Epidermal melanocyte (primary cell): ENCODE data around the gene SS18L1.
"Not testable (repeated sequence)": the region's sequence is repeated elsewhere in the genome, so short reads cannot be mapped to it uniquely, and the experiment has no call there.

ENCODE experiments used
- DNase-seq: peaks from one replicate; pipeline ENCODE4 v3.0.0; 2011; ENCODE audit warnings: low spot score; ENCODE audit not compliant: insufficient read length

Gene SS18L1

DNA sequence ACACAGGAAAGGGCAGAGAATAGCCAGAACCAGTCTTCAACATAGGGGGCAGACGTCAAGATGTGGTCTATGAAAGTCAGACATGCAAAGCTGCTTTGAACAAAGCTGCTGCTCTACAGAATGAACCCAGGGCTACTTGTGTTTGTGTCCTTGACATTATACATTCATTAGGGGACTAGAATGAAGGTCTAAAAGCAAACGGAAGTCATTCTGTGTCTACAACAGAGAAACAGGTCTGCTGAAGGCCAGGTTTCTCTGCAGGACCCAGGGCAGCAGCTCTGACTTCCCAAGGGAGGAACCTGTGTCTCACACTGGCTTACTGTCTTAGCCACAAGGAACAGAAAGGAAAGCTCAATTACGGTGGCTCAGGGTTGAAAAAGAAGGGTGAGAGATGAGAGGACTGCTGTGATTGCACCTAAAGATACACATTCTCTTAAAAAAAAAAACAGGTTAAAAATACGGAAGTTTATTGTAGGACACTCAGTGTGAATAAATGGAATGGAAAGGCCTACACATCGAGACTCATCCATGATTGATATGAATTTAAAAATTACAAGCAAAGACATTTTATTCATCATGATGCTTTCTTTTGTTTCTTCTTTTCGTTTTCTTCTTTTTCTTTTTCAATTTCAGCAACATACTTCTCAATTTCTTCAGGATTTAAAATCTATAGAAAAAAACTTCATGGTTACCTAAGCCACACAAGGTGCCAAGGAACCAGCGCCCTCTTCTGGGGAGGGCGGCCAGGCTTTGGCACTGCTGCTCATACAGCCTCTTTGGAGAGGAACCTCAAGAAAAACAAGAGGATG lies 7.1 kb upstream of the SS18L1 start:
- DNase-seq, result no peak

DNA sequence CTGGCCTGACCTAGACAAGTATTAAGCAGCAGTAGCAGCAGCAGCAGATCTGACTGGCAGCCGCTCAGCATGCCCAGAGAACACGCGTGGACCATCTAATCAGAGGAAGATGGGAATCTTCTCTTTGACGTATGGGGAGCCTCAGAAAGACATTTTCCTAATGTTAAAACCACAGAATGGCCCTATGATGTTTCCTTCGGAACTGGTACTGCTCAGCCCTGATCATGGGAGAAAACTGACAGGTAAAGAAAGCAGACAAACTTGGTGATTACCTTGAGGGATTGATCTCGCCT lies 6.5 kb upstream of the SS18L1 start:
- no peak for DNase-seq

DNA sequence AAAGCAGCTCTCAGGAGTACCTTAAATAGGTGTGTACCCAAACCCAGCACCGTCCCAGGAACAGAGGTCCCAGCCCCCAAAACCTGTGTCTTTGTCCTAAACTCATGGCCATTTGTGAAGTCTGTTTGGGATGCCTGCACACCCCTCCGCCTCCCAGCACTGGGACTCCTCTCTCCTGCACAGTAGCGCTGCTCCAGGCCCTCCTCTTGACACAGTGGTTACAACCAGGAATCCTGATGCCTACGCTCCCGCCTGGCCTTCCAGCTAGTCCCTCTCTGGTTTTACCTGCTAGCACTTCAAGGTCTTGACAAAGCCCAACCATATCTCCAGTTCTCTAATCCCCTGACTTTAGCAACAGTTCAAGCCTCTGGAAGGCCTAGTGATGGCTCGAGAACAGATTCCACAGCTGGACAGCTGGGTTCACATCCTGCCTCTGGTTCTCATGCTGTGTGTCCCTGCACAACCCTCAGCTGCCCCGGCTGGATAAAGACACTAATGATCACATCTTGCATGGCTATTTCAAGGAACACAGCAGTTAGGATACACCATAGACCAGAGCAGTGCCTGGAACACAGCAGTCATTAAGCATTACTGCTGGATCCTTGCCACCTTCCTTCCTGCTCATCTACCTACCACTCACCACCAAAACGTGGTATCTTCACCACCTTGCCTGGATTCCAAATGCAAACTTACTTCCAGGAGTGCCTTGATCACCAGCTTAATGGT lies 5.9 kb upstream of the SS18L1 start:
- no peak for DNase-seq

DNA sequence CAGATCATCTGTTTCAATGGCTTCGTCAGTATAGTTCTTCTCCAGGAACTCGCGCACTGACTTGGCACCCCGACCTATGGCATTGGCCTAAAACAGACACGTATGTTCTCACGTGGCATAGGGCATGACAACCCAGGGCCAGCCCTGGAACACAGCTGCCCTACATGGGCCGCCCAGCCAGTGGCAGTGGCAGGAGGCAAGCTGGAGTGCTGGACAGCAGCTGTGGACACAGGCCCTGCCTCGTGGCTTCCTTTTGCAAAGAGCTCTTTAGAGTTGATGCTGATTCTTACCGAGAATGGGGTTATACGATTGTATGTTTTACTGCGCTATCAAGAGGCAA lies 5.4 kb upstream of the SS18L1 start:
- no peak for DNase-seq

GRCh38 chr20:62138912-62139311 lies 4.7 kb upstream of the SS18L1 start:
- no peak for DNase-seq

- no peak for DNase-seq
Observed at GRCh38 chr20:62139636-62140035, 3.9 kb upstream of the SS18L1 start.

GRCh38 chr20:62141043-62141396 lies 2.5 kb upstream of the SS18L1 start:
- no peak for DNase-seq

DNA sequence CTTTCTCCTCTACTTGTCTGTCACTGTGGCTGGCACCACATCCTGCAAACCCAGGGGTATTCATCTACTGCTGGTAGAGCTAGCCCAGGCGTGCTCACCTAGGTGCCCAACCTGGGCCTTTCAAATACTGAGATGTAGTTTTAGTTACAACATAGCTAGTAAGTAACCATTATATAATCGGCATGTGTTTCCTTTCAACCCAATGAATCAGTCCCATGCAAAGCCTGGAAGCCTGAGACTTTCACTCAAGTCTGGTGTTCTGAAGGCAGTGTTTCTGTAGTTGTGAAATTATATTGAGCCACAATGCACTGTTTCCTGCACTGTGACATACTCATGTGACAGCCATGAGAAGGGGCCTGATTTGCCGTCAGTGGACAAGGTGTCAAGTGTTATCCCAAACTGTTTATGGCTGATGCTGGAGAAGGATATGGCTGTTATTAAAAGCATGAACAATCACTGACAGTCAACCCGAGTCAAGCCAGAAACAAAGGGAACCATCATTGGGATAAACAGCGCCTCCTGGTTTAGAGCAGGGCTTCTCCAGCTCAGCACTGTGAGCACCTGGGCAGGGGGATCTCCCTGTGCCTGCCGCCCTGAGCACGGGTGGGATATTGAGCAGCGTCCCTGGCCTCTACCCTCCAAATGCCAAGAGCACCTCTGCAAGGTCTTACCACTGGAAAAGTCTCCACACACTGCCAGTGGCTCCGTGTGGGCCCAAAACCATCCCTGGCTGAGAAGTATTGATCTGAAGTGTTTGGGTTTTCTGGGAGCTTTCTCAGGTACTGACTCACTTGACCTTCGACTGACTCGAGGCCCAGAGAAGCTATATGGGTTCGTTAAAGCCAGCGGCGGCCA lies 1.9 kb upstream of the SS18L1 start:
- no peak for DNase-seq

DNA sequence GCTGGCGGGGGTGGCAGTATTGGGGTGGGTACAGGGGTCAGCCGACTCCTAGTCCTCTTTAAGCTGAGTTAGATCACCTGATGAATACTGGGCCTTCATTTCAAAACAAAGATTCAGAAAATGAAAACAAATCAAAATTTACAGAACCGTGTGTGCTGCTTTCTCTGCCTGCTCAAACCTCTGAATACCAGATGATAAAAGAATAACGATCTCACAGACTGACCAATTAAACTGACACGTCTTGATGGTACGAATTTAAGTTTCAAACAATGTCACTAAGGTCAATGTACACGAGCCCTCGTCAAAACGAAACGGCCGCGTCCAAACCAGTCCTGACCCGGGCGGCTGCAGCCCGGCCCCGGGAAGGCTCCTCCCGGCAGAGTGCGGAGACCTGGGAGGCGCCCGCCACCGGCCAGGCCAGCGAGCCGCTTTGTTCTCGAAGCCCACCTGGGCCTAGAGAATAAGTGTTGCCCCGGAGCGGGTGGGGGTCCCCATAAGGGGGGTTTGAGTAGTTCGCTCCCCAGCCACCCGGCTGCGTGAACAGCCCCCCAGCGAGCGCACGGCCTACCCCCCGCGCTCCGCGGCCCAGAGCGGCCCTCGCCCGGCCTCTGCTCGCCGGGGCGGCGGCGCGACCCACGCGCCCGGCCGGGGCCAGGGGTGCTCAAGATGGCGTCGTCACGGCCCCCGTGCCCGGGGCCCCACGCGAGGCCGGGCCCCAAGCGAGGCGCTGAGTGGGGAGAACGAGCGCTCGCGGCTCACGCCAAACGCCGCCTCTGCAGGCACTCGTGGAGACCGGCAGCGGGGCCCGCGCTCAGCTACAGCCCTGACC lies 1.1 kb upstream of the SS18L1 start:
- DNase-seq, result no peak

- peak; percentile 85 for DNase-seq
Observed at GRCh38 chr20:62143957-62144825, 622 bp downstream of the SS18L1 start.

- DNase-seq, result no peak
Observed at GRCh38 chr20:62145688-62146018, 2.1 kb downstream of the SS18L1 start.

DNA sequence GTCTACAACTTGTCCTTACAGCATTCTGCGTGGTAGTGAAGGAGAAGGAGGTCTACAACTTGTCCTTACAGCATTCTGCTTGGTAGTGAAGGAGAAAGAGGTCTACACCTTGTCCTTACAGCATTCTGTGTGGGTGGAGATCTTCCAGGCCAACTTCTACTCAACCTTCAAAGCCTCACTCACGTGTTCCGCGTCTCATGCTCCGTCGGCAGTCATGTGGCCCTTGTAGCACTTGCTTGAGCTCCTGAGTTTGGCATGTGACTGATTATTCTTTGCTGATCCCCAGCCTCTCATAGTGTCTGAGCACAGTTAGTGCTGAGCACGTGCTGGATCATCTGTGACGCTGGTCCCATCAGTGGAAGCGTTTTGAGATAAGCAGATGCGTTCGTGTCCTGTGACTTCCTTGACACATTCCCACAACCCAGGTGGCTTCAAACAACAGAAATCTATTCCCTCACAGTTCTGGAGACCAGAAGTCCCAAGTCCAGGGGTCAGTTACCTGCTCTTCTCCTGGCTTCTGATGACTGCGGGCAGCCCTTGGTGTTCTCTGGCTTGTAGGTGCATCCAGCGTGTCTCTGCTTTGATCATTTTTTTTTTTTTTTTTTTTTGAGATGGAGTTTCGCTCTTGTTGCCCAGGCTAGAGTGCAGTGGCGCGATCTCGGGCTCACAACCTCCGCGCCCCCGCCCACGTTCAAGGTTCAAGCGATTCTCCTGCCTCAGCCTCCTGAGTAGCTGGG lies 2.6 kb downstream of the SS18L1 start:
- no peak for DNase-seq

DNA sequence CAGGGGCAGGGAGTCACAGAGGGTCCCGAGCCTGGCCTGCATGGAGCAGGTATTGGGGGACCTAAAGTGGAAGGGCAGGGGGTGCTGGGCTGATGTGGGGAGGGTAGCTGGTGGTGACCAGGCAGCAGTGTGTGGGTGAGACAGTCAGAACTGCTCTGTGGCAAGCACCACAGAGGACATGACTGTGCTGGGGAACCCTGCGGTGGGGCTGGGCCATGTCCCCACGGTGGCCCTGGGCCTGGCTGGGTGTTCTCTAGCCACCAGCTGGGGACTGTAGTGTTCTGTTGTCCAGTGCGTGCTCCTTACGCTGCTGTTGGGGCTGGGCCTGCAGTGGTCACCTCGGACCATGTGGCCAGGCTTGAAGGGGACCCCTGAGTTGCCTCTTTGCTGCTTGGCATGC lies 3.6 kb downstream of the SS18L1 start:
- no peak for DNase-seq

- DNase-seq, result no peak
Observed at GRCh38 chr20:62147528-62147927, 4.0 kb downstream of the SS18L1 start.

GRCh38 chr20:62148383-62148782 lies 4.8 kb downstream of the SS18L1 start:
- DNase-seq, result not testable (repeated sequence)

- DNase-seq, result no peak
Observed at GRCh38 chr20:62148908-62149314, 5.3 kb downstream of the SS18L1 start.

- DNase-seq, result no peak
Observed at GRCh38 chr20:62149532-62150309, 6.2 kb downstream of the SS18L1 start.

DNA sequence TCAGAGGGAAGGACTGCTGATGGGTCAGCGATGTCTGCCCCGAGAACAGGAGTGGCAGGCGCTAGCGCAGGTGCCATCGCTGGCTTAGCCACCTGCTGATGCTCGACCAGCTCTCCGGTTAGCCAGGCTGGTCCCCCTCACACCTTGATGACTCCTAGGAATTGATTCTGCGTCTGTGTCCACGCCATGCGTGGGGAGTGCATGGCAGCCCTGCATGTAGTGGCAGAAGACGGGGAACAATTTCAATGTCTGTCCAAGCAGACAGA lies 6.7 kb downstream of the SS18L1 start:
- no peak for DNase-seq

DNA sequence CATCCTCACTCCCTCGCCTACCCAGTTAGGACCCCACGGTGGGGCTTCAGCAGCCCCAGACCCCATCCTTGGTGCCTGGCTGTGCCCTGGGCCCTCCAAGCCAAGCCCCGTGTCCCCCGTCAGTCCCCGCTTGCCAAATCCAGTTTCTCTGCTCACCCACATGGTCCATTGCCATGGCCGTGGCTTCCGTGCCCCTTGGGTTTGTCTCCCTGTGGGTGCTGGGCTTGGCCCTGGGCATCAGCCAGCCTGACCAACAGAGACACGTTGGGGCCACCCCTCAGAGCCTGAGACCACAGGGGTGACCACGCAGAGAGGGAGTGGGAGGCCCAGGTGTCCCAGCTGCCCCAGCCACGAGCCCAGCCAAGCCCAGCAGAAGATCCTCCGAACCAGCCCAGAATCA lies 7.7 kb downstream of the SS18L1 start:
- DNase-seq, result no peak
